Right renal pelvis (tissue), 4 donors: ENCODE results near the gene FAAP20. TPM values are rescaled to one million over a fixed set of nuclear protein-coding genes. Genes with fewer than 3 reads are reported as not detected.

ENCODE experiments used
- DNase-seq, 4 donors: peaks; one replicate each; pipeline ENCODE4 v3.0.0-alpha.2; 2013; ENCODE audit warnings: low read depth in 4 of 4, low spot score in 3 of 4, missing footprints in 1 of 4
- polyA plus RNA-seq, 4 donors: library from polyadenylated mRNA; unstranded; fragments of 120-200 nt; gene quantifications; one replicate each; pipeline ENCODE4 v1.2.1, GENCODE V29; 2013; ENCODE audit not compliant: insufficient read length in 4 of 4

FAAP20 gene
- polyA plus RNA-seq, 4 donors: 31.9 to 68.8 (median 36.5) TPM

DNA sequence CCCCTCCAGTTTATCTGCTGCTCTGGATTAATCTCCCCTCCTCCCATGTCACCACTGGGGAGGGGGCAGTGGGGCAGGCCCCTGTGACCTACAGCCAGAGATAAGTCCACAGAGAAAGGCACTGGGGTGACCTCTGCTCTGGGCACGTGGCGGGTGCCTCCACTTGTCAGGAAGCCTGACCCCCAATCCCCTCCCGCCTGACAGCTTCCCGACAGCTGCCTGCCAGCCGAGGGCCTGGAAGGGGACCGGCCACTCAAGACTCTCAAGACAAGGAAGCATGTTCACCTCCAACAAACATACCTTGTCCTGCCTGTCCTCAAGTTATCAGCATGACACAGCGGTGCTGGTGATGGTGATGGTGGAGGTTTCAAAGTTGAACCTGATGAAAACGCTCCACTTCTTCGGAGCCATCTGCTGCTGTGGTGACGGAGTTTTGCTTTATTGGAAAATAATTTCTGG, 3.2 kb upstream of the FAAP20 start:
- DNase-seq: no peak

DNA sequence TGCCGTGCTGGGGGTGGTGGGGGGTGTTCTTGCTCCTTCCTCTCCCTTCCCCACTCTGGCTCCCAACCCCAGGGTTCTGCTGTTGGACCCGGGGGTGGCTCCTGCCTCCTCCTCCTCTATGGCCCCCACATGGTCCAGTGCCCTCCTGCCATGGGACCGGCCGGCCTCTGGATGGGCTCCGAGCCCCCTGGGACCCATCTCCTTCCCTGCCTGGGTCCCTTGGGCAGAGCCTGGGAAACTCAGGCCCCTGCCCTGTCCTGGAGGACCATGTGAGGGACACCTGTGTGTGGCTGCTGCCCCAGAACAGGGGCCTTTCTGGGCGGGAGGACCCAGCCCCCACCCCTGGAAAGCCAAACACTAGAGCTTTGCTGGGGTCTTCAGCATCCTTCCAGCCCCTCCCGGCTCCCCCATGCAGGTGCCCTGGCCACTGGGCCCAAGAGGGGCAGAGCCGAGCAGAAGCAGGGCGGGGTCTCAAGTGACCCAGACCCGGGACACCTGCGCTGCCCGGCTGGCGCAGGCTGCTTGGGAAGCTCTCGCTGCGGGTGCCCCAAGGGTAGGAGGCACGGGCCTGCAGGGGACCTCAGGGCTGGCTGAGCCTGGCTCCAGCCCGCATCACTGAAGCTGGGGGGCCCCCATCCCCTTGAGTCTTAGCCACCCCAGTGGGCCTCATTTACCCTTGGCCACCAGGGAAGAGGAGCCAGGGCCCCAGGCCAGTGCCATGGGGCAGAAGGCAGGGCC, 2.5 kb upstream of the FAAP20 start:
- DNase-seq: no peak

DNA sequence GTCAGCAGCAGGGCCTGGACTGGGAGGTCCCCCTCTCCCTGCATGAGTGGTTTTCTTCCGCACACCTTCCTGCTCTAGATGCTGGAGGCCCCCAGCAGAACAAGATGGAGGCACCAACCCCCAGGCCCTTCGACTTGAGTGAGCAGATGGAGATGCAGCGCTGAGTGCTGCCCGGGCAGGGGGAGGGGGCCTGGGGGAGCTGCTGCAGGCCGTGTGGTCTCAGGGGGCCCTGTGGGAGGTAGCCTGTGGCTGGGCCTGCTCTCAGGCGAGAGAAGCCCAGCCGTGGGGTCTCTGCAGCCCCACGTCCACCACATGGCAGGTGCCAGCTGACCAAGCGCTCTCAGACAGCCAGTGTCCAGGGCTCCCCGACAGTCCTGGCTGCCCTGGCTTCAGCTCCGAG, 1.2 kb upstream of the FAAP20 start:
- DNase-seq: no peak

DNA sequence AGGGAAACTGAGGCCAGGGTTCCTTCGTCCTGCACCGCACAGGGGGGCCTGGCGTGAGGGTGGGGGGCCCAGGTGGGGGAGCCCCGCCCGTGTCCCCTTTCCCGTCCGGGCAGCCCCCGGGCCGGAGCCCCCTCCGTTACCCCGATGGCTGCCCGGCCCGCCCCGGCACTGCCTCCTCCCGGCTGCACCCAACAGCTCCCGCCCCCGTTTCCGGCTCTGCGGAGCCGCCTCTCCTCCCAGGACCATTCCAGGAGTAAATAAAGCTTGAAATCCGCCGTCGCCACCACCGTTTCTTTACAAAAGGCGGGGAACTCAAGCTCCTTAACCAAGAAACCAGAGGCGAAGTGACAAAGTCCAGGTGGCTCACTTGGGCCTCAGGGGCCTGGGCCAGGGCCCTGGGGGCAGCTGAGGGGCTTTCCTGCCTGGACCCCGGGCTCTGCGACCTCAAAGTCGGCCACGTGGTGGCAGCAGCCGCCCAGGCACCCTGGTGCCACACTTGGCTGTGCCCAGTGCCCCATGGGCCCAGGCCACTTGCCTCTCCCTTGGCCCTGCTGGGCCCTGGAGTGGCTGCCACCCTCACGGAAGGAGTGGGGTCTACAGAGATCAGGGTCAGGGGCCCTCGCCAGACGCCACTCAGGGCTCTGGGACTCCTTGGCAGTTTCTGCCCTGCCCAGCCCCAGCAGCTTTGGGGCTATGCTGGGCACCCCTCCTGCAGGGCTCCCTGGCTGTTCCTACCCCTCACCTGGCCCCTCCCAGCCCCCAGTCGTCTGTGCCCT, 514 bp upstream of the FAAP20 start:
- peak in 3 of 4 donors; percentile 63 to 75 (median 67) for DNase-seq

DNA sequence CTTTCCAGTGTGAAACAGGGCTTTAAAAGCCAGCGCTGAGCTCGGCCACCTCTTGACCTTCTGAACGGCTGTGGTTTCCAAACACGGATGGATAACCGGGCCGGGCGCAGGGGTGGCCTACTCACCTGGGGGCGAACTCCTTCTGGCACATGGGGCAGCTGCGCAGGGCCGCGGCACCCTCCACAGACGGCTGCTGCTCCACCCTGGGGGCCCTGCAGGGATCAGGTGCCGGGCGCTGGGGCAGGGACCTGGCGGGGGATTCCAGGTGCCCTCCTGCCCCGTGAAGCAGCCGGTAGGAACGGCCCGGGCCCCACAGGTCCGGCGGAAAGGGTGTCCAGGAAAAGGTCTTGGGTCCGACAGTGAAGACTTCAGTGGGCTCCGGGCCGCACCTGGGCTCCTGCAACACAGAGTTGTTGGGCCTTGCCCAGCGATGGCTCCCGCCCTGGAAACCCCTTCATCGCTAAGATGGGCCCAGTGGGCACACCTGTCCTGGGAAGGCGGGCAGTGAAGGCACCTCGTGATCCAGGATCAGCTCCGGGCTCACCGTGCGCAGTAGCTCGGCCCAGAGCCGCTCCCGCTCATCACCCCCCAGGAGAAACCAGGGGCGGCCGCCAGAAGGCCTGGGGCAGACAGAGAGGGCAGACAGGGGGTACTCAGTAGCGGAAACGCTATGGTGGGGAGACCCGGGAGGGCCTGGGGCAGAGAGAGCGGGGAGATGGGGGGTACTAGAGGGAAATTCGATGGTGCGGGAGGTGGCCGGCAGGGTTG, 874 bp downstream of the FAAP20 start:
- no peak for DNase-seq

DNA sequence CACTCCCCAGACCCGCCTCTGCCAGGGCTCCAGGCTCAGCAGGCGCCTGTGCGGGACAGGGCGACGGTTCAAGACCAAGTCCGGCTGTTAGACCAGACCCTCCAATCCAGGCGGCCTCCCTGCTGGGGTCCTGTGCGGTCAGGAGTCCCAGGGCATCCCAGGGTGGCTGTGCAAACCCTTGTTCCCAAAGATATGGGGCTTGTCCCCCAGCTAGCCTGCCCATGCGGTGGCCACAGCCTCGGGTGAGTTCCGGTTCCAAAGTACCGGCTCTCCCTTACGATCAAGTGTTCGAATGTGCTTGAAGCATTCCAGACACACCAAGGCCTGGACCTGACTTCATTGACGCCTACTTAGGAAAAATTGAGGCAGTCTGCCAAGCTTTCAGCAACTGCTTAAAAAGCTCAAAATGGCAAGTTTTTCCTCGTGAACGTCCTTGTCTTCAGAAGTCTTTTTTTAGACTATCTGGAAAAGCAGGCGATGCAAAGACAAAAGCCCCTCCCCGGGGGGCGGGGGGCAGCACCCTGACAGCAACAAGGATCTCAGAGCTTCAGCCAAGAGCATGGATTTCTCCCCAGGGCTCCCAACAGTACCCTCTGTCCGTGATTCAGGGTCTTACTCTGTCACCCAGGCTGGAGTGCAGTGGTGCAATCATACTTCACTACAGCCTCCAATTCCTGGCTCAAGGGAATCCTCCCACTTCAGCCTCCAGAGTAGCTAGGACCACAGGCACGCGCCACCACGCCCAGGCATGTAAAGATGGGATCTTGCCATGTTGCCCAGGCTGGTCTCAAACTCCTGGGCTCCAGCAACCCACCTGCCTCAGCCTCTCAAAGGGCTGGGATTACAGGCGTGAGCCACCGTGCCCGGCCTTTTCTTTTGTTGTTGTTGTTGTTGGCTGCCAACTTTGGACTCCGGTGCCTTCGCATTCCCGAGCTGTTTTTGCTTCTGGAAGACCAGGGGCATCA, 2.3 kb downstream of the FAAP20 start:
- no peak for DNase-seq

DNA sequence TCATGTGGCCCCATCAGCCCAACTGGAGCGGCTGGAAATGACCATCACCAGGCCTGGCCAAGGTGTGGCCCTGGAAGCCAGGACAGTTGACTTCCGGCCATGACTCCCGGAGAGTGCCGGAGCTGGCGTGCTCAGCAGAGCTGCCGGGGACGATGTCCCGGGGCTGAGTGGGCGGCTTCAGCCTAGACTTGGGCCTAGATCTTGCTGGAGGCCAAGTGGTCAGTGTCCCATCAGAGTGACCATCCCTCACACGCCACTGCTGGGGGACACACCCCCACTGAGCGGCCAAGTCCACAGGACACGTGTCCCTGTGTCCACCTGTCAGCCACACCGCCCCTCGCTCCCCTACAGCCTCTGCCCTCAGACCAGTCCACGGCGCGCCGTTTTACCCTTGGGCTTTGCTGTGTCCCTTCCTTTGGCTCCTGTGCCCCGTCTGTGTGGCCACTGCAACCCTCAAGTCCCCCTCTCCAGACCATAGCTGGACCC, 4.0 kb downstream of the FAAP20 start:
- no peak for DNase-seq

DNA sequence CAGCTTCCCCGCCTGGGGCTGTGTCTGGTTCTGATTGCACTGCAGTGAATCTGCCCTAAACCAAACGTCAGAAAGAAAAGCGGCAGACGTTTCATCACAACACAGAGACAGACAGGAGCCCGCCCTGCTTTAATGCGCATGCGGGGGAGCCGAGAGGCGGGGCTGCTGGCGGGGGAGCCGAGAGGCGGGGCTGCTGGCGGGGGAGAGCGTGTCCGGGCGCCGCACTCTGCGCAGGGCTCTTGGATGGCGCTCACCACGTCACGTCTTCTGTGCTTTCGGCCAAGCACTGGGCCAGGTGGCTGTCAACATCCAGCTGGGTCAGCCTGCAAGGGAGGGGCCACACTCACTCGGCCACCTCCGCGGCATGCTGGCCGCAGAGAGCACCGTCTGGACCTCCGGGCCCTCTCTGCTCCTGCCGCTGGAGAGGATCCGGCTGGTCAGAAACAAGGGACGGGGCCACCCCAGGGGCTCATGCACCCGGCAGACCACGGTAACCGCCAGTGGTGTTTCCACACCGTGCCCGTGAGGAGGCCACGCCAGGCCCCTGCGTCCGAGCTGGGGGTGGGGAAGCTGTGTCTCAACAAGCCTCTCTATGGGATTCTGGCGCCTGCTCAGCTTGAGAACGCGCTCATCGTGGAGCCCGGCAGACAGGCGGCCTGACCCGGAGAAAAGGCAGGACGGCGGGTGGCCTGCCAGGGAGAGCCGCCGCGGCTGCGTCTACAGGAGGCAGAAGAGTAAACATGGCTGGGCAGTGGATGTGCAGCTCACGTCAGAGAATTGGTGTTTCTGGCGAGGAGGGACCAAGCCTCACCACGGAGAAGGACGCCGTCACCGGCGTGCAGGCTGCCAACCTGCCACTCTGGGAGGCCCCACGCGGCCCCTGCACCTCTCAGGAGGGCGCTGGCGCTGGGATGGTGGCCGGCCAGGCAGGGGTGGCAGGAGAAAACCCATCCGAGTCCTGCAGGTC, 4.8 kb downstream of the FAAP20 start:
- DNase-seq: peak in 3 of 4 donors; percentile 85 to 88 (median 85)

DNA sequence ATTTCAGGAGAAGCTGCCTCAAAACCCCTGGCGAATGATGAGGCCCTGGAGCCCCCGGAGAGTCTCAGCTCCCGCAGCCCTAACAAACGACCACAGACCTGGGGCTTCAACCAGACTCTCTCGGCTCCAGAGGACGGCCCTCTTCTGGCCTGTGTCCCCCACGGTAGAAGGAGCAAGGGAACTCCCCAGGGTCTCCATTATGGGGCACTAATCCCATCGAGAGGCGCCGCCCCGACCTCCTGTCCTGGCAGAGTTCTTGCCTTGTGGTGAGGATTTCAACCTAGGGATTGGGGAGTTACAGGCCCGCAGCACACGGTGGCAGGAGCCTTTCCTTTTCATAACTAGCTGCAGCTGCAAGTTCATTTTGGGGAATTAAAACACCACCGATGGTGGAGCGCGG, 6.2 kb downstream of the FAAP20 start:
- no peak for DNase-seq

DNA sequence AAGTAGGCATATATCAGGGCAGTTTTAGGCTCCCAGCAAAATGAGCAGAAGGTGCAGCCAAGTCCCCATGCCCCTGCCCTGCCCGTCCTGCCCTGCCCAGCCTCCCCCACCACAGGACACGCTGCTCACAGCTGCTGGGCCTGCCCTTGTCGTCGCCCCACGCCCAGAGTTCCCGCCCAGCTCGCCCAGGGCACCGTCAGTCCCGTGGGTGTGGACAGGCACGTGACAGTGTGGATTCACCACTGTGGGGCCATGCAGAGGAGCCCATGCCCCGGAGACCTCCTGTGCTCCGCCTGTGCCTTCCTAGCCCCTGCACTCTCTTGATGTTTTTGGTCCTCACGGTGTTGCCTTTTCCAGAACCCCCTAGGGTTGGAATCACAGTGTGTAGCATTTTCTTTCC, 7.0 kb downstream of the FAAP20 start:
- no peak for DNase-seq

DNA sequence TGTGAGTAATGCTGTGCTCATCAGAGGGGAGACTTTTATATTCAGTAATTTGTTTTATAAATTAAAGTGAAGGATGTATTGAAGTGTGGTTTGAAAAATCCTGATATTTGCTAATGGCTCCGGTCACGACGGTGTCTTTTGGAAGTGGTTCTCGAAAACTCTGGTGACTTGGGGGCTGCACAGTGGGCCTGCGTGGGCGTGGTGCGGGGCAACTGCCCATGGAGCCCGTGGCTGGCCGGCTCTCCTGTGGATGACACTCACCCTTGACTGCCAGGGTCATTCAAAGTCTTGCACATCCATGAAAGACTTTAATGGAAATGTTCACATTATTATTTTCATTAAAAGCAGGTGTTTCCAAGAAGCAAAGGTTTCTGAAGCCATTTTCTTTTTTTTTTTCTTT, 7.7 kb downstream of the FAAP20 start:
- DNase-seq: no peak

DNA sequence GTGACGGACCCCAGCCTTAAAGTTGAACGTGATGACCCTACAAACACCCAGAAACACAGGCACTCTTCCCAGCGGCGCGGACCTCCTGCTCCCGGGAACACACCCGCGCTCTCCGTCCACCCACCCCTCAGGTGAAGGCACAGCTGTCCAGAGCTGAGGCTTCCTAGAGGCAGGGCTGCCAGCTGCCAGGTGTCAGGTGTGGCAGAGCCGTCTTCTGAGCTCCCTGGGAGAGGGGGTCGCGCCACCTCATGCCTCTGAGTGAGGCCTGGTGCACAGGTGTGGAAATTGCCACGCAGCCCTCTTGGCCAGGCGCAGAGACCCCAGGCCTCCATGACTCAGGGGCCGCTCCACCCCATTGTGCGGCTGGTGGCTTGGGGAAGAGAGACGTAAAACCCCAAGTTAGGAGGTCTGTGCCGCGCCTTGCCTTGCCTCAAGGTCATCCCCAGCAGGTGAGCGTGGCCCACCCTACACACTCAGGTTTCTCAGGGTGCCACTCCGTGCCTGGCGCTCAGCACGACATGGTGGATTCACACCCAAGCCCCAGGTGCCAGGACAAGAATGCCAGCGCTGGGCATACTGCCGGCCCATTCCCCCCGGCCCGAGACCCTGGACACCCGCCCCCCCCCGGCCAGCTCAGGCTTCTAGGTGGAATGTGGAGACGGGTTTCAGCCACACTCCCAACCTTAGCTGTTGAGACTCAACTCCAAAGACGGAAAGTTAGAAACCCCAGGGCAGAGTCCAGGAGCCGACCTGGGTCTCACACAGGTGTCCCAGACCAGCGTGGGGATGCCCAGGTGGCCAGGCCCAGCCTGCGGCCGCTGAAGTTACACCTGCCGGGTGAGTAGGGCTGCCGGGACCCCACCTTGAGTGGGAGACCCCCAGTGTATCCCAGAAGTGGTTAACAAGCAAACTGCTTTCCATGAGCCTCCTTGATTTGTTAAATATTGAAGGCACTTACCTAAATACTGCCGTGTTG, 8.4 kb downstream of the FAAP20 start:
- DNase-seq: no peak

DNA sequence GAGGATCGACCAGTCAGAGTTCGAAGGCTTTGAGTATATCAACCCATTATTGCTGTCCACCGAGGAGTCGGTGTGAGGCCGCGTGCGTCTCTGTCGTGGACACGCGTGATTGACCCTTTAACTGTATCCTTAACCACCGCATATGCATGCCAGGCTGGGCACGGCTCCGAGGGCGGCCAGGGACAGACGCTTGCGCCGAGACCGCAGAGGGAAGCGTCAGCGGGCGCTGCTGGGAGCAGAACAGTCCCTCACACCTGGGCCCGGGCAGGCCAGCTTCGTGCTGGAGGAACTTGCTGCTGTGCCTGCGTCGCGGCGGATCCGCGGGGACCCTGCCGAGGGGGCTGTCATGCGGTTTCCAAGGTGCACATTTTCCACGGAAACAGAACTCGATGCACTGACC, 9.6 kb downstream of the FAAP20 start:
- no peak for DNase-seq

DNA sequence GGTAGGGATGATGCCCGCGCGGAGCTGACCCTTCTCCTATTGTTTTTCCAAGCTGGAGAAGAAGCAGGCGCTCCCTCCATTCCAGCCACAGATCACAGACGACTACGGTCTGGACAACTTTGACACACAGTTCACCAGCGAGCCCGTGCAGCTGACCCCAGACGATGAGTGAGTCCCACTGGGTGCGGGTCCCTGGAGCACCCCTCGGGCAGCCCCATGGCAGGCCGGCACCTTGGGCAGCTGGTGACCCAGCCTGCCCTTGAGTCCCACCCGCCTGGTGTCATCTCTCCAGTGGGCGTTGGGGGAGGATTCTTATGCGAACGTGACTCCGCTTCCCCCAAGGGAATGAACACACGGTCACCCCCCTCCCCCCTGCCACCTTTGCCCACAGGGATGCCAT, 10.0 kb downstream of the FAAP20 start:
- no peak for DNase-seq

DNA sequence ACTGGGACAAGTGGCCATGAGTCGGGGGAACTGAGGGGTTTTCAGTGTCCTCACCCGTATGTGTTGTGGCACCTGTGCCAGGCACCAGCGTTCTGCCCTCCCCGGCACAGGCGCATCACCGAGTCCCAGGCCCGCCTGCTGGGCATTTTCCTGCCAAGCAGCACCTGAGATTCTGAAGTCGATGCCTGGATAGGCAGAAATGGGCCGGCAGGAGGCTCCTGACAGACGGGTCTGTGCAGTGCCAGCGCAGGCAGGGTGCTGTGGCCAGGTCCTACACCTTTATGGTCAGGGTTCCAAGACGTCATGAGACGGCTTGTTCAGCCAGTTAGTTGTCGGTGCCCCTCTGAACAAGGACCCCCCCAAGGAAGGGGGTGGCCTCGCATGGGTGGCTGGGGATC, 10.6 kb downstream of the FAAP20 start:
- no peak for DNase-seq

DNA sequence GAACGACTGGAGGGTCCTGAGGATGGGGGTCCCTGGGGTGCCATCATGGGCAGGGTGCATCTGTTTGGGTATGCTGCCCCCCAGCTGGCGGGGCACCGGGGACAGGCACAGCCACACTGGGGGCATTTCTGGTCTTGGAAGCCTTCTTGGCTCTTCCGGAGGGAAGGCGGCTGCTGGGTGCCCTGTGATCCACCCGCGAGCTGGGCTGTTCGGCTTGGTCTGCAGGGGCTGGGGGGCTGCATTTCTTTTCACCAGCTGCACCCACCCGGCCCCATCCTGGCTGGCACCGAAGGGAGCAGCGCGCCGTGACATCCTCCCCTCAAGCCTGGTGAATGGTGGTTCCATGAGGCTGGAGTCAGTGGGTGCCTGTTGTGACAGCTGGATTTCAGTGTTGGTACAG, 12.2 kb downstream of the FAAP20 start:
- DNase-seq: no peak

DNA sequence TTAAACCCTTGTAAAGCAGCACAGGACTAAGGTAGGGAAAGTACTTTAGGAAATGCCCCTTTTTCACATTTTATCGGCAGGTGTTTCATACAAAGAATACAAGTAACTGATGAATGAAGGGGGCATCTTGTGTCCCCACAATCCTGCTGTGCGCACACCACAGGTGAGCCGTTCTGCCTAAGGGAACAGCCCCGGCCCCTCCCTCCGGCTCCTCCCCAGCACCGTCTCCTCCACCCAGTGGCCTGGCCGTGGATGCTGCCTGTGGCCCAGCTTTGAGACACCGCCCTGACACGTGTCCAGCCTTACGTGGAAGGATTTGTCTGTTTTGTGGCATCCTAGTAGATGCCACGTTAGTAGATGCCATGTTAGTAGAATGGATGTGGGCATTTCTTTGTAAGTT, 12.8 kb downstream of the FAAP20 start:
- no peak for DNase-seq

DNA sequence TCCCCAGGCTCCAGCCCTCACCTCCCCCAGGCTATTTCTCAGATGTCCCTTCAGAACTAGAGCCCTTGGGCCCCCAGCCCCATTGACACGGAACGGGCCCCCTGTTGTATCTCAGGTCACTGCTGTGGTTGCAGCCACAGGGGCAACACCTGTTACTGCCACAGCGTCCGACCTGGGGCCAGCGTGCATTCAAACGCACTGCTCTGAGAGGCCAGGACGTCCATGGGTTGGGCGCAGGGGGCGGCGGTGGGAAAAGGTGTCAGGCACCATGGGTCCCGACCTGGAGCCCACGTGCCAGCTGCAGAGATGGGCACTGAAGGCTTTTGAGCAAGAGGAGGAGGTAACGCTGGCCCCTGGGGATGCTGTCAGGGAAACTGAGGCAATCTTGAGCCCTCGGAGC, 13.3 kb downstream of the FAAP20 start:
- DNase-seq: no peak
